SU-DHL-6 (cell line): ENCODE measurements around the gene PLA2G4A.

Source experiments
- H2AFZ ChIP-seq: fragments of 200-600 bp; sonication (generic); 2 replicates; pipeline ENCODE4 v1.6.1; 2014; ENCODE audit warnings: low read depth, mild to moderate bottlenecking, moderate library complexity, mixed read lengths, antibody characterized with exemption, low read length; ENCODE audit not compliant: severe bottlenecking
- H3F3A ChIP-seq: fragments of 200-600 bp; shearing (Covaris generic); 2 replicates; pipeline ENCODE4 v1.6.0; 2016; ENCODE audit warnings: antibody characterized with exemption, mild to moderate bottlenecking; ENCODE audit not compliant: insufficient read depth
- H3K27ac ChIP-seq: fragments of 200-600 bp; sonication (generic); 2 replicates; pipeline ENCODE4 v1.5.1; 2016; ENCODE audit warnings: low read depth, mild to moderate bottlenecking, low read length, moderate library complexity, mixed read lengths
- H3K27me3 ChIP-seq: fragments of 200-600 bp; sonication (generic), shearing (Covaris generic); 2 replicates; pipeline ENCODE4 v1.6.0; 2014; ENCODE audit warnings: mild to moderate bottlenecking, low read length
- H3K36me3 ChIP-seq: fragments of 200-600 bp; sonication (generic); 2 replicates; pipeline ENCODE4 v1.6.1; 2014; ENCODE audit warnings: mild to moderate bottlenecking, low read length, mixed read lengths
- H3K4me2 ChIP-seq: fragments of 300-600, 200-600 bp; shearing (Covaris generic), sonication (generic); 2 replicates; pipeline ENCODE4 v1.6.0; 2014; ENCODE audit warnings: low read length, low read depth, mild to moderate bottlenecking; ENCODE audit not compliant: poor library complexity, severe bottlenecking
- H3K4me3 ChIP-seq: fragments of 200-600 bp; sonication (generic); 2 replicates; pipeline ENCODE4 v1.5.1; 2014; ENCODE audit warnings: antibody characterized with exemption, low read length, mild to moderate bottlenecking, mixed read lengths; ENCODE audit not compliant: insufficient read depth, poor library complexity, severe bottlenecking
- H3K79me2 ChIP-seq: fragments of 200-600 bp; sonication (generic); 2 replicates; pipeline ENCODE4 v1.6.1; 2014; ENCODE audit warnings: mild to moderate bottlenecking, low read length, moderate library complexity; ENCODE audit not compliant: insufficient read depth
- H3K9ac ChIP-seq: fragments of 200-600 bp; sonication (generic); 2 replicates; pipeline ENCODE4 v1.7.0; 2014; ENCODE audit warnings: mild to moderate bottlenecking, low read length
- H3K9me2 ChIP-seq: fragments of 200-600 bp; sonication (generic); replicated peaks from 2 replicates; pipeline ENCODE4 v1.6.1; 2014; ENCODE audit warnings: low read length; ENCODE audit not compliant: insufficient read depth
- H3K9me3 ChIP-seq: fragments of 200-600 bp; sonication (generic); 2 replicates; pipeline ENCODE4 v1.6.1; 2014; ENCODE audit warnings: low read length, mixed read lengths; ENCODE audit not compliant: insufficient read depth
- H4K20me1 ChIP-seq: fragments of 200-600 bp; sonication (generic); 2 replicates; pipeline ENCODE4 v1.6.1; 2014; ENCODE audit warnings: low read depth, mild to moderate bottlenecking, antibody characterized with exemption, low read length, moderate library complexity, mixed read lengths
- EZH2phosphoT487 ChIP-seq: fragments of 200-600 bp; sonication (generic), shearing (Covaris generic); conservative IDR thresholded peaks from 2 replicates; pipeline ENCODE4 v1.6.1; 2018; ENCODE audit warnings: mild to moderate bottlenecking, antibody characterized with exemption, low read length, moderate library complexity, mixed read lengths
- TF ChIP-seq, protein P1 (sequence below): fragments of 200-600 bp; sonication (generic); IDR thresholded peaks from one replicate; pipeline ENCODE4 v1.5.1; 2017; ENCODE audit warnings: antibody characterized with exemption, mild to moderate bottlenecking, low read length, moderate library complexity; ENCODE audit not compliant: insufficient read depth, poor library complexity, severe bottlenecking

Gene PLA2G4A

DNA sequence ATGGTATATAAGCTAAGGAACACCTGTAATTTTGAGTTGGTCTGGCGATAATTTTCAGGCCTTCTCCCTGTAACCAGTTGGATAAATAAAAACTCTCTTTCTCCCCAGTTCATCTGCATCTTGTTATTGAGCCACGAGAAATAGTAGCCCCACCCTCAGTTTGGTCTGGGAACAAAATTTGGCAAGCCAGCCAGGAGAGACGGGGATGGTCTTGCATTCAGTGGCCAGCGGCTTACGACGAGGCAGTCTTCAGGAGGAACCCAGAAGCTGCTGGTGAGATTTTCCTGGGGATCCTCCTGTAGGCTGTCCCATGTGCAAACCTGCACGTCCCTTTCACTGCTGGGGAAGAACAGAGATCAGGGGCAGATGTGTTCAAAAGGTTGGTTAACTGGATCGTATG is 174.6 kb downstream of the PLA2G4A start:
- Histone ChIP-seq H3K9ac (no peak overlapping the region), H4K20me1 (no peaks in the 10 kb centered on the region), H3K79me2 (no peaks in the 10 kb centered on the region), H3K36me3 (no peaks in the 10 kb centered on the region), H2AFZ (no peak overlapping the region), H3K9me2 (no peaks in the 10 kb centered on the region), H3K4me2 (no peak overlapping the region), H3K9me3 (peaks cover 4% of the 10 kb centered on the region; the same call in 1 of the 2 replicates), H3K4me3 (no peak overlapping the region), H3K27me3 (no peaks in the 10 kb centered on the region), H3F3A (no peaks in the 10 kb centered on the region), H3K27ac (no peak overlapping the region)
- TF ChIP-seq, protein P1, sequence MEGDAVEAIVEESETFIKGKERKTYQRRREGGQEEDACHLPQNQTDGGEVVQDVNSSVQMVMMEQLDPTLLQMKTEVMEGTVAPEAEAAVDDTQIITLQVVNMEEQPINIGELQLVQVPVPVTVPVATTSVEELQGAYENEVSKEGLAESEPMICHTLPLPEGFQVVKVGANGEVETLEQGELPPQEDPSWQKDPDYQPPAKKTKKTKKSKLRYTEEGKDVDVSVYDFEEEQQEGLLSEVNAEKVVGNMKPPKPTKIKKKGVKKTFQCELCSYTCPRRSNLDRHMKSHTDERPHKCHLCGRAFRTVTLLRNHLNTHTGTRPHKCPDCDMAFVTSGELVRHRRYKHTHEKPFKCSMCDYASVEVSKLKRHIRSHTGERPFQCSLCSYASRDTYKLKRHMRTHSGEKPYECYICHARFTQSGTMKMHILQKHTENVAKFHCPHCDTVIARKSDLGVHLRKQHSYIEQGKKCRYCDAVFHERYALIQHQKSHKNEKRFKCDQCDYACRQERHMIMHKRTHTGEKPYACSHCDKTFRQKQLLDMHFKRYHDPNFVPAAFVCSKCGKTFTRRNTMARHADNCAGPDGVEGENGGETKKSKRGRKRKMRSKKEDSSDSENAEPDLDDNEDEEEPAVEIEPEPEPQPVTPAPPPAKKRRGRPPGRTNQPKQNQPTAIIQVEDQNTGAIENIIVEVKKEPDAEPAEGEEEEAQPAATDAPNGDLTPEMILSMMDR, result no peak
- TF ChIP-seq EZH2phosphoT487, result no peak

DNA sequence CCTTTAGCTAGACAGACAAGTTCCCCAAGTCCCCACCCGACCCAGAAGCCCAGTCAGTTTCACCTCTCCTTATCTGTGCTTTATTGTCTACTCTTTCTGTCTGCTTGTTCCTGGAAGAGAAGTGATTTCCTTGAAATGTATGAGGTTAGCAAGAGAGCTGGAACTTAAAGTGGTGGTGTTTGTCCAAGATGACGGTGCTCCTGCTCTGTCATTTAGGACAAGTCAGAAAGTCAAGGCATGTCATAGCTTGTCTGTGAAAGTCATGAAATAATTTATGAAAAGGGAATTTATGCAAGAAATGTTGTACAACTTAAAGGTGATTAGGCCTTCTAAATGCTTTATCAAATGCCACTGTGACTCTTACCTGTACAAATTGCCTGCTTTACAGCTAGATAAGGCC is 178.1 kb downstream of the PLA2G4A start:
- no peaks in the 10 kb centered on the region for H3F3A ChIP-seq
- TF ChIP-seq EZH2phosphoT487, result no peak
- TF ChIP-seq, protein P1, result no peak
- H4K20me1 ChIP-seq, result no peaks in the 10 kb centered on the region
- H3K27me3 ChIP-seq, result no peaks in the 10 kb centered on the region
- no peaks in the 10 kb centered on the region for H3K36me3 ChIP-seq
- H2AFZ ChIP-seq, result no peak overlapping the region
- no peak overlapping the region for H3K4me3 ChIP-seq
- H3K9ac ChIP-seq, result no peak overlapping the region
- no peak overlapping the region for H3K27ac ChIP-seq
- no peaks in the 10 kb centered on the region for H3K79me2 ChIP-seq
- H3K9me3 ChIP-seq, result peaks cover 6% of the 10 kb centered on the region; the same call in 1 of the 2 replicates
- no peak overlapping the region for H3K4me2 ChIP-seq
- no peaks in the 10 kb centered on the region for H3K9me2 ChIP-seq

DNA sequence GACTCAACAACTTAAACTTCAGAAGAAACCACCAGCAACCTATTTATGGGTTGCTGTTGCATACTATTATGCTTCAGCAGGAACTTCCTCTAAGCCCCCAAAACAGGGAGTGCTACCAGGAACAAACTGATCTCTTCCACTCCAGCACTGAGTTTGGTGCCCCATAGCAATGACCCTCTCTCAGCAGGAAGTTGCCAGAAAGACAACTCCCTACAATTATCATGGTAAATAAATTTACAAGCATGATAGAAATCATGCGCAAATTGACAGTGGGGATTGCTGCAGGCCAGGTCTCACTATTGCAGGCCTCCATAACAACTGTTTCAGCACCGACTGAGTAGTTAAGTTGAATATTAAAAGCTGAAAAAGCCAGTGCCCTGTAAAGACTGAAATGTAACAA is 180.6 kb downstream of the PLA2G4A start:
- no peaks in the 10 kb centered on the region for H3K79me2 ChIP-seq
- no peak overlapping the region for H3K27ac ChIP-seq
- H3F3A ChIP-seq, result no peaks in the 10 kb centered on the region
- H4K20me1 ChIP-seq, result no peaks in the 10 kb centered on the region
- H3K9me2 ChIP-seq, result no peaks in the 10 kb centered on the region
- H3K4me2 ChIP-seq, result no peak overlapping the region
- no peak overlapping the region for H3K9ac ChIP-seq
- no peak for TF ChIP-seq EZH2phosphoT487
- TF ChIP-seq, protein P1, result no peak
- H3K27me3 ChIP-seq, result no peaks in the 10 kb centered on the region
- H3K9me3 ChIP-seq, result peaks cover 6% of the 10 kb centered on the region; the same call in 1 of the 2 replicates
- H3K4me3 ChIP-seq, result no peak overlapping the region
- H3K36me3 ChIP-seq, result no peaks in the 10 kb centered on the region
- no peak overlapping the region for H2AFZ ChIP-seq
